Gastrocnemius medialis (tissue), 4 donors: ENCODE measurements around the gene DBT.
"Not testable (repeated sequence)": the region's sequence is repeated elsewhere in the genome, so short reads cannot be mapped to it uniquely, and the experiment has no call there.

Source experiments
- CTCF ChIP-seq, 5 experiments: fragments of 450-650 bp in 3 of 5; fragments of 200-600 bp in 2 of 5; sonication (generic) in 2 of 5; IDR thresholded peaks in 4 of 5; conservative IDR thresholded peaks in 1 of 5; 1 replicate in 4 of 5; 2 replicates in 1 of 5; pipeline ENCODE4 v1.5.1; 2016 to 2019; ENCODE audit warnings: antibody characterized with exemption in 5 of 5, mild to moderate bottlenecking in 3 of 5, moderate library complexity in 3 of 5
- POLR2A ChIP-seq, 2 donors: fragments of 450-650 bp; IDR thresholded peaks; one replicate each; pipeline ENCODE4 v1.6.1; 2017; ENCODE audit warnings: antibody characterized with exemption in 2 of 2, mild to moderate bottlenecking in 2 of 2, moderate library complexity in 2 of 2

GRCh38 chr1:100202703-100203102 is 46.9 kb downstream of the DBT start:
- not testable (repeated sequence) for TF ChIP-seq CTCF (IDR thresholded peaks at IDR 0.05 in 4 of 5, conservative IDR thresholded peaks at IDR 0.05 in 1 of 5); POLR2A (IDR thresholded peaks at IDR 0.05)
